Fibroblast of mammary gland (primary cell): ENCODE measurements around the gene PRRX2.
"Not testable (repeated sequence)": the region's sequence is repeated elsewhere in the genome, so short reads cannot be mapped to it uniquely, and the experiment has no call there.

ENCODE experiments used
- DNase-seq: peaks from one replicate; pipeline ENCODE4 v3.0.0-alpha.2; 2010; ENCODE audit warnings: low read depth
- H3K4me3 ChIP-seq: 2 replicates; pipeline ENCODE4 v1.5.1; 2011; ENCODE audit warnings: low read depth, mild to moderate bottlenecking, low read length, moderate library complexity; ENCODE audit not compliant: control insufficient read depth
- TF ChIP-seq, protein P1 (sequence below): conservative IDR thresholded peaks from 2 replicates; pipeline ENCODE4 v1.5.1; 2011; ENCODE audit warnings: low read depth, low read length, inconsistent platforms; ENCODE audit not compliant: control insufficient read depth, insufficient read depth

PRRX2 gene

GRCh38 chr9:129745200-129745599 lies 79.8 kb downstream of the PRRX2 start:
- no peak overlapping the region for H3K4me3 ChIP-seq
- TF ChIP-seq, protein P1, sequence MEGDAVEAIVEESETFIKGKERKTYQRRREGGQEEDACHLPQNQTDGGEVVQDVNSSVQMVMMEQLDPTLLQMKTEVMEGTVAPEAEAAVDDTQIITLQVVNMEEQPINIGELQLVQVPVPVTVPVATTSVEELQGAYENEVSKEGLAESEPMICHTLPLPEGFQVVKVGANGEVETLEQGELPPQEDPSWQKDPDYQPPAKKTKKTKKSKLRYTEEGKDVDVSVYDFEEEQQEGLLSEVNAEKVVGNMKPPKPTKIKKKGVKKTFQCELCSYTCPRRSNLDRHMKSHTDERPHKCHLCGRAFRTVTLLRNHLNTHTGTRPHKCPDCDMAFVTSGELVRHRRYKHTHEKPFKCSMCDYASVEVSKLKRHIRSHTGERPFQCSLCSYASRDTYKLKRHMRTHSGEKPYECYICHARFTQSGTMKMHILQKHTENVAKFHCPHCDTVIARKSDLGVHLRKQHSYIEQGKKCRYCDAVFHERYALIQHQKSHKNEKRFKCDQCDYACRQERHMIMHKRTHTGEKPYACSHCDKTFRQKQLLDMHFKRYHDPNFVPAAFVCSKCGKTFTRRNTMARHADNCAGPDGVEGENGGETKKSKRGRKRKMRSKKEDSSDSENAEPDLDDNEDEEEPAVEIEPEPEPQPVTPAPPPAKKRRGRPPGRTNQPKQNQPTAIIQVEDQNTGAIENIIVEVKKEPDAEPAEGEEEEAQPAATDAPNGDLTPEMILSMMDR, result no peak
- no peak for DNase-seq

GRCh38 chr9:129746092-129746777 lies 80.8 kb downstream of the PRRX2 start:
- TF ChIP-seq, protein P1, result no peak
- no peak overlapping the region for H3K4me3 ChIP-seq
- DNase-seq, result peak; percentile 44

- TF ChIP-seq, protein P1, result no peak
- peak; percentile 88 for DNase-seq
- H3K4me3 ChIP-seq, result no peak overlapping the region
Measured at GRCh38 chr9:129748249-129748648, 82.8 kb downstream of the PRRX2 start.

DNA sequence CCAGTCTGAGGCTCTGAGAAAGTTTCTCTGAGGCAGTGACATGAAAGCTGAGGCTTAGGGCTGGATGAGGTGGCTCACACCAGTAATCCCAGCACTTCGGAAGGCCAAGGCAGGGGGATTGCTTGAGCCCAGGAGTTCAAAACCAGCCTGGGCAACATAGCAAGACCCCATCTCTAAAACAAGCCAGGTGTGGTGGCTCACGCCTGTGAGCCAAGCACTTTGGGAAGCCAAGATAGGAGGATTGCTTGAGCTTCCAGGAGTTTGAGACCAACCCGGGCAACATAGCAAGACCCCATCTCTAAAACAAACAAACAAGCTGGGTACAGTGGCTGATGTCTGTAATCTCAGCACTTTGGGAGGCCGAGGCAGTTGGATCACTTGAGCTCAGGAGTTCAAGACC lies 83.6 kb downstream of the PRRX2 start:
- not testable (repeated sequence) for DNase-seq, H3K4me3 ChIP-seq

DNA sequence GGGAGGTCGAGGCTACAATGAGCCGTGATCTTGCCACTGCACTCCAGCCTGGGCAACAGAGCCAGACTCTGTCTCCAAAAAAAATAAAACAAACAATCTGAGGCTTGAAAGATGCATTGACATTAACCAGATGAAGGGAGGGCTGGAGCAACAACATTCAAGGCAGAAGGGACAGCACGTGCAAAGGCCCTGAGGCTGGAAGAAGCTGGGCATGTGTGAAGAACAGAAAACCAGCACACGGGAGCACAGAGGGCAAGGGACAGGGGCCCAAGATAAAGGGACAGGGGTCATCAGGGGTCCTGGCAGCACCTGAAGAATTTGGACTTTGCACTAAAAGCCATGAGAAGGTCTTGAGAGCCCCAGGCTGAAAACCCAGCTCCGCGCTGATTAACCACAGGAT lies 84.1 kb downstream of the PRRX2 start:
- no peak for DNase-seq
- no peak overlapping the region for H3K4me3 ChIP-seq
- TF ChIP-seq, protein P1, result no peak

- H3K4me3 ChIP-seq, result no peak overlapping the region
- peak; percentile 84 for DNase-seq
- TF ChIP-seq, protein P1, result no peak
Measured at GRCh38 chr9:129750013-129750638, 84.7 kb downstream of the PRRX2 start.
